Cardiac muscle cell (in vitro differentiated cells and primary cell): Measurements from ENCODE around the gene JUND. TPM values are rescaled to one million over a fixed set of nuclear protein-coding genes. Genes with fewer than 3 reads are reported as not detected.
A peak's percentile ranks its signal among the peaks of the same experiment; 100 is the strongest.

Experiments used
- DNase-seq, 2 donors: peaks; one replicate each; pipeline versions ENCODE4 v3.0.0 to v3.0.0-alpha.2; 2010 to 2017; ENCODE audit warnings: low read depth in 1 of 2, low spot score in 1 of 2
- H3K27ac ChIP-seq: fragments of 200-600 bp; sonication (generic); 2 replicates; pipeline ENCODE4 v1.5.1; 2016
- H3K27me3 ChIP-seq: fragments of 200-600 bp; sonication (generic); 2 replicates; pipeline ENCODE4 v1.6.0; 2016; ENCODE audit warnings: control low read depth
- H3K36me3 ChIP-seq: fragments of 200-600 bp; sonication (generic); 2 replicates; pipeline ENCODE4 v1.5.1; 2016; ENCODE audit warnings: control low read depth
- H3K4me1 ChIP-seq: fragments of 200-600 bp; sonication (generic); 2 replicates; pipeline ENCODE4 v1.8.1; 2017; ENCODE audit warnings: low read depth, mild to moderate bottlenecking, mixed run types
- H3K4me3 ChIP-seq: fragments of 200-600 bp; sonication (generic); 2 replicates; pipeline ENCODE4 v1.5.1; 2016; ENCODE audit warnings: mild to moderate bottlenecking
- H3K9me3 ChIP-seq: fragments of 200-600 bp; sonication (generic); 2 replicates; pipeline ENCODE4 v1.5.1; 2017; ENCODE audit warnings: low read depth, mild to moderate bottlenecking, control low read depth
- polyA plus RNA-seq: library from polyadenylated mRNA; unstranded; fragments of >200 nt; fragmentation: Nextera tagmentation; extraction: Ambion mirVana; gene quantifications from 2 replicates; pipeline ENCODE4 v1.2.1, GENCODE V29; 2016
- total RNA-seq: library from RNA; depleted of rRNA; stranded (reverse); fragments of >200 nt; gene quantifications from 2 replicates; pipeline ENCODE4 v1.2.3, GENCODE V29; 2016
- TF ChIP-seq, protein P1 (sequence below): IDR thresholded peaks from 2 replicates; pipeline ENCODE4 v1.5.1; 2012; ENCODE audit warnings: low read depth, mild to moderate bottlenecking, low read length

Gene JUND
- total and polyA plus RNA-seq, 2 experiments from 2014 or later, result 265 to 430 TPM

DNA sequence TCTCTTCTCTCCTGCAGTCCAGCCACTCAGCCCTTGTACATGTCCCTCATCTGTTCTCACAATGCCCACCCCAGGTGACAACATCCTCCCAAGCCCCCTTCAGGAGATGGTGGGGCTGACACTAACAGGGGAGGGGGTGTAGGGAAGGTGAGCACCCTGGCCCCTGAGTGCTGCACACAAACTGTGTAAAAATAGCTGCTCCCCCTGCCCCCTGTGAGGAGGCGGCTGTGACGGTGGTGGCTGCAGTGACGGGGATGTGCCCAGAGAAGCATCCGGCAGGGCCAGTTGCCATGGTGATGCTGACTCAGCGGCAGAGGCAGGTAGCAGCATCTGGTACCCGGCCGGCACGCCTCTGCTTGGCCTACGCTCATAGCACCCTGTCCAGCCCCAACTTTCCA lies 13.0 kb upstream of the JUND start:
- Histone ChIP-seq H3K9me3 (no peaks in the 10 kb centered on the region), H3K27me3 (no peaks in the 10 kb centered on the region), H3K36me3 (no peaks in the 10 kb centered on the region), H3K27ac (peak overlapping the region; percentile 94), H3K4me3 (no peak overlapping the region), H3K4me1 (peaks cover 3% of the 10 kb centered on the region)
- TF ChIP-seq, protein P1, sequence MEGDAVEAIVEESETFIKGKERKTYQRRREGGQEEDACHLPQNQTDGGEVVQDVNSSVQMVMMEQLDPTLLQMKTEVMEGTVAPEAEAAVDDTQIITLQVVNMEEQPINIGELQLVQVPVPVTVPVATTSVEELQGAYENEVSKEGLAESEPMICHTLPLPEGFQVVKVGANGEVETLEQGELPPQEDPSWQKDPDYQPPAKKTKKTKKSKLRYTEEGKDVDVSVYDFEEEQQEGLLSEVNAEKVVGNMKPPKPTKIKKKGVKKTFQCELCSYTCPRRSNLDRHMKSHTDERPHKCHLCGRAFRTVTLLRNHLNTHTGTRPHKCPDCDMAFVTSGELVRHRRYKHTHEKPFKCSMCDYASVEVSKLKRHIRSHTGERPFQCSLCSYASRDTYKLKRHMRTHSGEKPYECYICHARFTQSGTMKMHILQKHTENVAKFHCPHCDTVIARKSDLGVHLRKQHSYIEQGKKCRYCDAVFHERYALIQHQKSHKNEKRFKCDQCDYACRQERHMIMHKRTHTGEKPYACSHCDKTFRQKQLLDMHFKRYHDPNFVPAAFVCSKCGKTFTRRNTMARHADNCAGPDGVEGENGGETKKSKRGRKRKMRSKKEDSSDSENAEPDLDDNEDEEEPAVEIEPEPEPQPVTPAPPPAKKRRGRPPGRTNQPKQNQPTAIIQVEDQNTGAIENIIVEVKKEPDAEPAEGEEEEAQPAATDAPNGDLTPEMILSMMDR, result no peak
- DNase-seq, result no peak

DNA sequence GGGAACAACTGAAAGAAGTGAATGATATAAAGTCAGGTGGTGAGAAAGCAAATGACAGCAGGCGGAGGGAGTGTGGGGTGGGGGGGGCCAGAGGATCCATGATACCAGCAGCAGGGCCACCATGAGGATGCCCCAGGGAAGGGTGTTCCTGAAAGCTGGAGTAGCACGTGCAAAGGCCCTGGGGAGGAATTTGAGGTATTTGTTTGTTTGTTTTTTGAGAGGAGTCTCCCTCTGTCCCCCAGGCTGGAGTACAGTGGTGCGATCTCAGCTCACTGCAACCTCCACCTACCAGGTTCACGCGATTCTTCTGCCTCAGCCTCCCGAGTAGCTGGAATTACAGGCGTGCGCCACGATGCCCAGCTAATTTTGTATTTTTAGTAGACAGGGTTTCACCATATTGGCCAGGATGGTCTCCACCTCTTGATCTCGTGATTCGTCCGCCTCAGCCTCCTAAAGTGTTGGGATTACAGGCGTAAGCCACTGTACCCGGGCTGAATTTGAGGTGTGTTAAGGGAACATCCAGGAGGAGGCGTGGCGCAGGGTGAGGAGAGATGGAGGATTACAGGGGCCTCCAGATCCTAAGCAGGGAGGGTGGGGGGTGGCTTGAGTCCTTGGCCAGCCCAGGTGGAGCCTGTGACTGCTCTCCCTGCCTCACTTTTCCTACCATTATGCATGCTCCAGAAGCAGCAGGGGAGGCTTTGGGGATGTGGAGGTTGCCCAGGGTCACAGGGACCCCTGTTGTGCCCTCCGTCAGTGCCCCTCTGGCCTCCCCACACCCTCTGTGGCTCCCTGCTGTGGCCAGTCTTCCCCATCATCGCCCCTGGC lies 12.4 kb upstream of the JUND start:
- DNase-seq, result no peak
- Histone ChIP-seq H3K36me3 (no peaks in the 10 kb centered on the region), H3K4me1 (peaks cover 3% of the 10 kb centered on the region), H3K9me3 (no peaks in the 10 kb centered on the region), H3K27me3 (no peaks in the 10 kb centered on the region), H3K27ac (peak overlapping the region; percentile 94), H3K4me3 (no peak overlapping the region)
- TF ChIP-seq, protein P1, result no peak

DNA sequence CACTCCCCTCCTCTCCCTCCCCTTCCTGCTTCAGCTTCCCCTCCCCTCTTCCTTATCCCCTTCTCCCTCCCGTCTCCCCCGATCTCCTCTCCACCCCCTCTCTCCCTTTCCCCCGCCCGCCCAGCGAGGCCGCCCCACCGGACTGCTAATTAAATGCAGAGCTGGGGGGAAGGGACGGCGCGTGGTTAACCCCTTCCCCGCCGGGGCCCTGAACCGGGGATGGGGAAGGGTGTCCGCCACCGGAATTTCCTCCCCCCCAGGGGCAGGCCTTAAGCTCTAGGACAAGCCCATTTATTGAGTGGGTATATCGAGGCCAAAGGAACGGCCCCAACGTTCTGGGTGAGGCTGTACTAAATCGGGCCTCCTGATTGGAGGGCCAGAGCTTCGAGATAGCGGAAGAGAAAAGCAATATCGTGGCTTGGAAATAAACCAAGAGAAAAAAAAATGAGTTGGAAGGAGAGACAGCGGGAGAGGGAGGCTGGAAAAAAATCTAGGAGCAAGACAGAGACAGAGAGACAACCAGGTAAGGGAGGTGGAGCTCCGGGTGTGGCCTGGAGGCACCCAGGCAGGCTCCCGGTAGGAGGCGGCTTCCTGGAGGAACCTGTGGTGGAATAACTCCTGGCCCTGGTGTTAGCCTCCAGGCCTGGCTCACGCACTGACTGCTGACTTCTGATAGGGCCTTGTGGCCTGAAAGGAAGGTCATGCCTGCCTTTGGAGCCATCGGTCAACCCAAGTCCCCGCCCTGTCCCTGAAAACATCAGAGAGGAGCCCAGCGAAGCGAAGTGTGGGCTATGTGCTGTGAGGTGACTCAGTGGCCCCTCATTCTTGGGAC lies 11.6 kb upstream of the JUND start:
- TF ChIP-seq, protein P1, result no peak
- Histone ChIP-seq H3K27me3 (no peaks in the 10 kb centered on the region), H3K9me3 (no peaks in the 10 kb centered on the region), H3K4me3 (peak overlapping the region; percentile 51), H3K36me3 (no peaks in the 10 kb centered on the region), H3K4me1 (peaks cover 8% of the 10 kb centered on the region), H3K27ac (peak overlapping the region; percentile 94)
- DNase-seq, result peak; percentile 84 to 90

DNA sequence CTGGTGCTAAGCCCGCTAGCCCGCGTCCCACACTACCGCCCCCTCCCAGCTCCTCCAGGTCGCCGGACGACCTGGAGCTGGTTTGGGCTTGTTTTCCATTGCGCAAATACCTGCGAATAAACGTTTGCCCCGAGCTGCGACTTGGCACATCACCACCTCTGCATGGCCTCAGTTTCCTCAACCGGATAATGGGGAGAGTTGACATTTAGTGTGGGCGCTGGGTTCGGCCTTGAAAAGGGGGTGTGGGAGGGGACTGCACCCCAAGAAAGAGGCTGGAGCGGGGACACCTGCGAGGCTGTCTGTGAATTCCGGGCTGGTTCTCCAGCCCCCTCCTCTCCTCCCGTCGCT lies 11.0 kb upstream of the JUND start:
- peaks cover 14% of the 10 kb centered on the region for H3K4me1 ChIP-seq
- H3K36me3 ChIP-seq, result no peaks in the 10 kb centered on the region
- no peak for DNase-seq
- peak overlapping the region; percentile 94 for H3K27ac ChIP-seq
- TF ChIP-seq, protein P1, result no peak
- no peaks in the 10 kb centered on the region for H3K9me3 ChIP-seq
- H3K27me3 ChIP-seq, result no peaks in the 10 kb centered on the region
- peak overlapping the region; percentile 51 for H3K4me3 ChIP-seq

DNA sequence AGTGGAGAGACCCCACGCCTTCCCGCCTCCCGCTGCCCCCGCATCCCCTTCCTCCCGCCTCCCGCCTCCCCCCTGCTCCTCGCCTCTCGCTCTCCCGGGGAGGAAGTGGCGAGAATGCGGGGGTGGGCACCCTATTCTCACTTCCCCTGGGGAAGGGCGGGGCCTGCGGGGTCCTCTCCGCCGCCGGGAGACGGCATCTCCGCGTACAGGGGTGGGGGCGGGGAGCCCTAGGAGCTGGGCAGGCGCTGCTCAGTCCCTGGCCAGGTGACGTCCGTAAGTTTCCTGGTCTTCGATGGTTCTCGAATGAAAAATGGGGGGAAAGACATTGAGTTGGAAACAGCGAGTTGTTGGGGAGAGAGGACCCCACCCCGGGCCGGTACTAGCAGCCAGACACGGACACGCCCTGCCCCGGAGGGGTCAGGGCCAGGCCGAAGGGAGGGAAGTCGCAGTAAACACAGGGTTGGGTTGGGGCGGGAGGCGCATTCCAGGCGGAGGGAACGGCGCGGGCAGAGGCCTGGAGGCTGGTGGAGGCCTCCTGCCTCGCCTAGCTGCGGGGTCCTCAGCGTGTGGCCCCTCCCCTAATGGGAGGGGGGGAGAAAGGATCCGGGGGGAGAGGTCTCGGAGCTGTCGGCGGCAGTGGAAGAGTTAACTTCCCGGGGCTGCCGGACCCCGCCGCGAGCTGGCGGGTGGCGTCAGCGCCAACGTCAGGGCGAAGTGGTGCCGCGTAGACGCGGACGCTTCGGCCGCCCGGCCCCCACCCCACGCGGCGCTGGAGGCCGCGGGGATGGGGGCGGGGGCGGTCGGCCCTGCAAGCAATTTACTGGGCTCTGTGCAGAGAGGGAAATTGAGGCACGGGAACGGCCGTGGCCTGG lies 10.4 kb upstream of the JUND start:
- H3K4me1 ChIP-seq, result peaks cover 15% of the 10 kb centered on the region
- TF ChIP-seq, protein P1, result no peak
- H3K36me3 ChIP-seq, result no peaks in the 10 kb centered on the region
- no peaks in the 10 kb centered on the region for H3K9me3 ChIP-seq
- H3K27ac ChIP-seq, result peak overlapping the region; percentile 94
- peak overlapping the region; percentile 51 for H3K4me3 ChIP-seq
- H3K27me3 ChIP-seq, result no peaks in the 10 kb centered on the region
- peak; percentile 85 to 93 for DNase-seq
